GM19328 (cell line): ENCODE results near the gene CD247.

ENCODE experiments used
- ATAC-seq: cut with Tn5 transposase; IDR thresholded peaks from one replicate; pipeline ENCODE4 v1.9.1; 2021; ENCODE audit warnings: mild to moderate bottlenecking, moderate library complexity; ENCODE audit not compliant: unreplicated experiment

The CD247 gene

GRCh38 chr1:167489571-167490340 is 28.6 kb downstream of the CD247 start:
- no peak for ATAC-seq

DNA sequence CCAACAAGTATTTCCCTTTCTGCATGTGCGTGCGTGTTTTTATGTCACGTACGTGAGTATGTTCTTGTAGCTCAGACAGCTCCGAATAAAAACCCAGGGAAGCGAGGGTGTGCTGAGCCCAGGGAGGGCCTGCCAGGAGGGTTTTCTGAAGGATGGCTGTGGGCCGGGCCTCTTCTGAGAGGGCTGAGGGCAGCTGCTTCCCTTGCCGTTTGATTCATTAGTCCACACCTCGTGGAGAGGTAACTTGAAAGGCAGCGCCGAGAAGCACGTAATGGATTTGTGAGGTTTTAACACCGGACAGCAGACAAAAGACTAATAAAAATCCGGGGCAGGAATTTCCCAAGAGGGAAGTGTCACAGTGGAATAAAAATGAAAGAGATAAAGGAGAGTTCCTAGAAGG is 29.5 kb downstream of the CD247 start:
- no peak for ATAC-seq

- ATAC-seq, result no peak
Measured at GRCh38 chr1:167487614-167488013, 30.7 kb downstream of the CD247 start.

GRCh38 chr1:167486090-167486824 is 32.1 kb downstream of the CD247 start:
- ATAC-seq, result no peak

DNA sequence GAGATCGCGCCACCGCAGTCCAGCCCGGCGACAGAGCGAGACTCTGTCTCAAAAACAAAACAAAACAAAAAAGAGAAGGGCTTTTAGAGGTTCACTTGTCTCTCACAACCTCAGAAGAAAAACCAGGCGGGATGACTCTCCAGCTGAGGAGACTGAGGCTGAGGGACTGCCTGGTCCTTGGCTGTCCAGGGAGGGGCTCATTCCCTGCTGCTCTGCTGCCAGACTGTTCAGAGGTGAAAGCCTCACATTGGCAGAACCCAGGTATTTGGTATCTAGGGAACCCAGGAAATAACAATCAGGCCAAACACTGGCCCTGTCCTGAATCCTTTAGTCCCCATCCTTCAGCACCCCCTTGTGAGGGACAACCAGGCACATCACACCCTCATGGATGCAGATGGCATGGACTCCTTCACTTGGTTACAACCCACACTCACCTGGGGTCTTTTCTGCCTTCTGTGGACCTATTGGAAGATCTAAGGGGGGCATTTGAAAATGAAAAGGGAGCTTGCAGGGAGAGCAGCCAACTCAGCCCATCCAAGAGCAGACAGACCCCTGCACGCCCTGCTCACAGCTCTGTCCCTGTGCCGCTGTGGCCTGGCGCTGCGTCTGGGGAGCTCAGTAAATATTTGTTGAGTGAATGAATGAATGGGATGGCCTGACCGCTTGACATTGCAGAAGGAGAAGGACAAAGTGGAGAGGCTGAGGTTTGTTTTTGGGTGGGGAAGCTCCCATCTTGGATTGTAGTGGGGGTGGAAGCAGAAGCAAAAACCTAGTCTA is 33.4 kb downstream of the CD247 start:
- no peak for ATAC-seq

DNA sequence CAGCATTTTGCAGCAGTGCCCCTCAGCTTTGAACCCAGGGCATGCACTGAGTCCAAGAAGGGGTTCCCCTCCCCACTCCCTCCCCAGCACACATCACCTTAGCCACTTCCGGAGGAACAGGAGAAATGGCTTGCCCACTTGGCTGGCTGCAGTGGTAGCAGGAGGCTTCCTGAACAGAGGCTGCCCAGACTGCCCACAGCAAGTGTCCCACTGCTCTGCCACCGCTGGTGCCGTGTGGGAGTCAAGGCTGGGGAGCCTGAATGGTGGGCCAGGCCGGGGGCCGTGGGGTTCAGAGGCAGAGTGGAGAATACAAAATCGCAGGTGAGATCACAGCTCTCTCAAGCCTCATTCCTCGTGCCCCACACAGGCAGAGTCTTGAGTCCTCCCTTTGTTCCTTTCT is 34.5 kb downstream of the CD247 start:
- ATAC-seq, result no peak

- ATAC-seq, result no peak
Measured at GRCh38 chr1:167482184-167482583, 36.1 kb downstream of the CD247 start.

DNA sequence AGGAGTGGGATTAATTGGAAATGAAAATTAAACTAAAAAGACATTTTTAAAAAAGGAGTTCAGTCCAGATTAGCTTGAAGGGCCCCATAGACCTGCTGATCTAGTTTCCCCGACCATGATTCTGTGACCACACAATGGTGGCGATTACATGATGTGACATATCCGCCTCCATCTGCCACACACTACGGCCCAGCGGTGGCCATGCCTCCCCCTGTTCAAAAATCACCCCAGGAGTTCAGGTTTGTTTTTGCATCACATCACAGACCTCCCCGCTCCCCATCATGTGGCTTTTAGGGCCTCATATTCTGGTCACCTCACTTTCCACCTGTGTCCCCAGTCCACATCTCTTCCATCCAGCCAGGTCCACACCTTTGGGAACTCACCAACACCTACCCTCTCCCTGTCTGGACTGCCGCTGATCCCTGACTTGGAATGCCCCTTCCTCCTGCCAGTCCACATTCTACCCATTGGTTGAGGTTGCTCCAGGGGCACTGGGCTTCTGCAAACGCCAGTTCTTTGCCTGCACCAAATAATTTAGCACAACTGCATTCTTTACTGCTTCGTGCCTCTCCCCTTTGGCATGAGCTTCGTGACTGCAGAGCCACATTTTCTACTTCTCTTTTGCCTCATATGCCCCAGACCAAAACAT is 38.9 kb downstream of the CD247 start:
- no peak for ATAC-seq

DNA sequence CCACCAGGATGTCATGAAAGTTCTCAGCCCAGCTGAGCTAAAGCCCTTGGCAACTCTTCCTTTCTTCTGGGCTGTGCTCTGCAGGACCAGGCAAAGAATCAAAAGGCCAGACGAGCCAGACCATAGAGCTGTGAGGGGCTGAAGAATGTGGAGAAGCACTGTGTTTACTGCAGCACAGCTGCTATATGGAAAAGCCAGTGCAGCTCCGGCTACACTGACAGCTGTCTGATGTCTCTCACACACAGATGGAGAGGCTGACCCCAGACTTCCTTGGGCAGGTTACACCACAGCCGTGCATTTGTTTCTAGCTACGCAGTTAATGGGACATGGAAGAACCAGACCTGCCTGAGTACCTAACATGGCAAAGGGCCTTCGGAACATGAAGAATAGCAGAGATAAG is 40.3 kb downstream of the CD247 start:
- no peak for ATAC-seq

GRCh38 chr1:167476061-167476460 is 42.3 kb downstream of the CD247 start:
- ATAC-seq, result no peak

DNA sequence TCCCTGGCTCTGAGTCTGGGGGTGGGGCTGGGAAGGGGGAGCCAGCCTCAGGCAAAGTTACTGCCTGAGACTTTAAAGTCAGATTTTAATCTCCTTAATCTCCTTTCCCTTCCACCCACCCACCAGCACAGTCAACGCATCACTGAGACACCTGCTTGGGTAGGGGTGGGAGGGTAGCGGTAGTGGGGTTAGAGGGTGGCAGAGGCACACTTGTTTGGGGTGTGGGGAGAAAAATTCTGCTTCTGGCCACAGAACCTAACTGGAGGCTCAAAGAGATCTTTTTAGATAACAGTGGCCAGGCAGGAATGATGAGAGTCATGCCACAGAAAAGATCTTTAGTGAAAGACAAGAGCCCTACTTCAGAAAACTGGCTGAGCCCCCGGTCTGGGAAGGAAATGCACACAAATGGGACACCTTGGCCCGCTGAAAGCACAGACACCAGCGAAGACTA is 44.1 kb downstream of the CD247 start:
- no peak for ATAC-seq

GRCh38 chr1:167473761-167474160 is 44.6 kb downstream of the CD247 start:
- ATAC-seq, result no peak

DNA sequence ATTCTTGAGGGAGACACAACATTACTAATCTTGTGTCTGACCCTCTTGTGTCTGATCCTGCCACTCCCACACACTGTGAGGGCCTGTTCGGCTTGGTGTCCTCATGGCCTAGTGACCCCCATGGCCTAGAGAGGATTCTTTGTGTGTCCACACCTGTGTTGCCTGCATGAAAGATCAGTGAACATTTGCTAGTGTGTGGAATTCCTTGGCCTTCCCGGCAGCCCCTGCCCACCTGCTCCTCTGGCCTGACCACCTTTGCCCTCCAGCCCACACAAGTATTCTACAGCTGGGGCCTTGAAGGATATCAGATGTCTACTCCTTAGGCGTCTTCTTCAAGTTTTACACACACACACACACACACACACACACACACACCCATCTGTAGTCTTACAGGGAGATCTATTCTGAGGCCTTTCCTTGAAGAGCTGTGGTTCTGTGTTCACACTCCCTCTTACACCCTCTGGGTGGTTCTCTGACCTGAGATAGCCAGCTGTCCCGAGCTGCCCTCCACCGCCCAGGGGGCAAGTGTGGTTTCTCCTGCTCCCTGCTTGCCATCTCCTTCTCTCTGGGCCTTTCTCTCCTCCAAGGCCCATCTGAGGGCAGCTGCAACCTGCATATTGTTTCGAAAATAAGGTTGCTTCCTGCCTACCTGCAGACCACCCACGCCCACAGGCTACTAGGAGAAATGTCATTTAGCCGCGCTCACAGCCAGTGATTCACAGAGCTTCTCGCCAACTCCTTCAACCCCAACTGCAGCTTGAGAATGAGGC is 45.4 kb downstream of the CD247 start:
- ATAC-seq, result no peak

DNA sequence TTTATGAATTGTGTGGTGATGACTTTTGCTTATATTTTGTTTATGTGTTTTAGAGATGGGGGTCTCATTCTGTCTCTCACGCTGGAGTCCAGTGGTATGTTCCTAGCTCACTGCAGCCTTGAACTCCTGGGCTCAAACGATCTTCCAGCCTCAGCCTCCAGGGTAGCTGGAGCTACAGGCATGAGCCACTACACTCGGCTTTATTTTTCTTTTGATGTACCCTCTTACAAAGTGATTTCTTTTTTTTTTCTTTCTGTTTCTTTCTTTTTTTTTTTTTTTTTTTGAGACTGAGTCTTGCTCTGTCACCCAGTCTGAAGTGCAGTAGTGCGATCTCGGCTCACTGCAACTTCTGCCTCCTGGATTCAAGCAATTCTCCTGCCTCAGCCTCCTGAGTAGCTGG is 46.8 kb downstream of the CD247 start:
- ATAC-seq, result no peak

DNA sequence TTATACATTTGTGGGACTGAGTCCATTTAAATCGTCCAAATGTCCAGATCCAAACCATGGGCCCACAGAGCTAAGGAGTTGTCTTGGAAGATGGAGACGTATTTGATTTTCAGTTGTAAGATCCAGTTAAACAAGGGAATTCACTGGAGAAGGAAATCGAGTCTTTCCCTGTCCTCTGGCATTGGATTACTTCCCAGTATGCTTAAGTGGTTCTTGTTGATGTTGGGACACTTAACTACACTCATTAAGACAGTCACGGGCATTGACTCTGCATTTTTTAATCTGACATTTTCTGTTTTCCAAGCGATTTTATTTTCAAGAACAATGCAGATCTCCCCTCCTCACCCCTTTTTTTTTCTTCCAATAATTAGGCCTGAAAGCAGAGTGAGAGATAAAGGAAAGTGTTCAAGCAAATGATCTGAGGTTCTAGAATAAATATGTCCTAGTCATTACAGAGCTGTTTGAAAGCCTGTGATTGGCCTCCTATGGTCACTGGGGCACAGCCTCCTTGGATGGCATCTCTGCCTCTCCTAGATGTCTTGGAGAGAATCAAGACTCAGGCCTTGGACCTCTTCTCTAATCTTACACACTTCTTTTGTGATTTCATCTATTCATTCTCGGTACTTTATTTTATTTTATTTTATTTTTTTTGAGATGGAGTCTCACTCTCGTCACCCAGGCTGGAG is 48.9 kb downstream of the CD247 start:
- ATAC-seq, result no peak

- ATAC-seq, result no peak
Measured at GRCh38 chr1:167467752-167468151, 50.6 kb downstream of the CD247 start.

DNA sequence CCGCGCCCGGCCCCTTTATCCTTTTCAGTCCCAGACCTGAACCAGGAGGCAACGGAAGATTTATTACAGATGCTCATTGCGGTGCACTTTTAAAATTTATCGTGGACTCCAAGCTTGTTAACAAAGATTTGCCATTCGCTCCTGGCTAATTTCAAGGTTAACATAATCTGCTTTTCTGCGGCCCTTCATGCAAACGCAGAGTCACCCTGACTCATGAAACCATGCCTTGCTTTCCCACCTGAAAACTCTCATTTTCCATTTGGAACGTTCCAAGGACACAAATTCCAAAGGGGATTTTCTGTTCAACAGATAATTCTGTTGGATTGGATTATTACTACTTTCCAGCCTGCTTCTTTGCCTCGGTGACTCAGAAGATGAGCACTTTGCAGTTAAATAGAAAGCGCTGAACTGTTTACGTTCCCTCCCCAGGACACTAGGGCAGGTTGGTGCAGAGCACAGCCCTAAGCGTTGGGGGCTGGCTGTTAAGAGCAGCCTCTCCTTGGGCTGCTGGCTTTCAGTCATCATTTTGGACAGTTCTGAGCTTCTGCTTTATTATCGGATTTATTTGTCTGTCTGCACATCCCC is 51.1 kb downstream of the CD247 start:
- no peak for ATAC-seq

DNA sequence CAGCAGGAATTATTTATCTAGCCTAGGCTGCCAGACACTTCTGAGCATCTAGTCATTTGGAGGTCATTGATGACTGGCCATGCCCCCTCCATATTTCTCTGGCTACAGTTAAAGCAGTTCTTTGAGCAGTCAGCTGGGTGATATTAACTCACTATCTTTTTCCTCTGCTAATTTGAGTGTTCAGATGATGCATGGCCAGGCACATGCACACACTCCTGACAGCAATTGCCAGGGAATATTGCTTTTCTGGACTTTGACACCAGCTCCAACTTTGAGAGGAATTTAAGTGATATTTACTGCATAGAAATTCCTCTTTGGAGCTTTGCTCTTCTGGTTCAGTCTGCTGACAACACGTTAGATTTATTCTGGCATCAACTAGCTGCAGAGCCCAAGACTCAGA is 52.6 kb downstream of the CD247 start:
- no peak for ATAC-seq

DNA sequence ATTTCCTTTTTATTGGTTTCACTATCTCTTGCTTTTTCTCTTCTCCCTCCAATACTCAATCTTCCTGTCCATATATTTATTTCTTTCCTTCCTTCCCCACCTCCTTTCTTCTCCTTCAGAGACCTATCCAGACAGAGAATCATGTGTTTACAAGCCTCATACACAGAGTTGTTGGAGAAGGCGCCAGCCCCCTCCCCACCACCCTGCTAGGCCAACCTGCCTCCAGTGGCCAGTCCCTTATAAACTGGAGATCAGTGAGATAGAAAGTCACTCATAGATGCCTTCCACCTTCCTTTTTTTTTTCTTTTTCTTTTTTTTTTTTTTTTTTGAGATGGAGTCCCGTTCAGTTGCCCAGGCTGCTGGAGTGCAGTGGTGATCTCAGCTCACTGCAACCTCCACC is 53.3 kb downstream of the CD247 start:
- no peak for ATAC-seq
